Esophagus muscularis mucosa (tissue), 4 donors: ENCODE results near the gene TAMM41.

Source experiments
- CTCF ChIP-seq, 3 experiments: fragments of 200-600 bp in 2 of 3; fragments of 450-650 bp in 1 of 3; sonication (generic) in 2 of 3; IDR thresholded peaks; one replicate each; pipeline ENCODE4 v1.5.1; 2017 to 2019; ENCODE audit warnings: antibody characterized with exemption in 3 of 3, mild to moderate bottlenecking in 2 of 3, moderate library complexity in 1 of 3
- EP300 ChIP-seq: sonication (generic); formaldehyde crosslinking; IDR thresholded peaks from one replicate; pipeline ENCODE4 v1.6.1; 2017; ENCODE audit warnings: antibody characterized with exemption
- POLR2A ChIP-seq: fragments of 450-650 bp; IDR thresholded peaks from one replicate; pipeline ENCODE4 v1.6.1; 2017; ENCODE audit warnings: antibody characterized with exemption, moderate library complexity, mild to moderate bottlenecking, low read depth
- POLR2AphosphoS5 ChIP-seq, 2 donors: sonication (generic); formaldehyde crosslinking; IDR thresholded peaks; one replicate each; pipeline ENCODE4 v1.6.1; 2017; ENCODE audit warnings: antibody characterized with exemption in 2 of 2

GRCh38 chr3:11764931-11765363 is 81.7 kb downstream of the TAMM41 start:
- no peak for TF ChIP-seq POLR2A
- TF ChIP-seq CTCF (IDR thresholded peaks at IDR 0.05) = no peak
- no peak for TF ChIP-seq POLR2AphosphoS5 (IDR thresholded peaks at IDR 0.05)
- TF ChIP-seq EP300 = no peak
